Neural cell (in vitro differentiated cells): ENCODE data around the gene LIG3. TPM values are rescaled to one million over a fixed set of nuclear protein-coding genes. Genes with fewer than 3 reads are reported as not detected.

Source experiments
- polyA plus RNA-seq: library from polyadenylated mRNA; depleted of rRNA; stranded (reverse); fragments of >200 nt; gene quantifications from 2 replicates; pipeline ENCODE4 v1.2.3, GENCODE V29; 2014

Gene LIG3
- polyA plus RNA-seq, 1 donor from 2014 or later: 21.8 TPM

Other genes starting within 250 kb of the LIG3 start
- gene CCT6B, start 19.1 kb upstream of the LIG3 start, polyA plus RNA-seq: 0.84 and 2.1 TPM in 2 replicates
- gene ZNF830, start 19.0 kb upstream of the LIG3 start, polyA plus RNA-seq: 14.3 and 14.7 TPM in 2 replicates
- 6.6 and 7.0 TPM in 2 replicates for gene RFFL, start 83.2 kb downstream of the LIG3 start, polyA plus RNA-seq
- 13.8 and 19.0 TPM in 2 replicates for gene RAD51D, start 139.3 kb downstream of the LIG3 start, polyA plus RNA-seq
- not detected in 2 replicates for gene FNDC8, start 141.1 kb downstream of the LIG3 start, polyA plus RNA-seq
- gene NLE1, start 161.8 kb downstream of the LIG3 start, polyA plus RNA-seq: 30.8 and 43.0 TPM in 2 replicates
- gene UNC45B, start 167.3 kb downstream of the LIG3 start, polyA plus RNA-seq: not detected in 2 replicates
- gene SLC35G3, start 213.9 kb downstream of the LIG3 start, polyA plus RNA-seq: not detected in 2 replicates